HepG2 (cell line): ENCODE data around the gene TIMM44. TPM values are rescaled to one million over a fixed set of nuclear protein-coding genes. Genes with fewer than 3 reads are reported as not detected.

Experiments used
- FOXK2 ChIP-seq: fragments of 450-650 bp; IDR thresholded peaks from 2 replicates; pipeline ENCODE4 v1.6.1; 2016
- IKZF5 ChIP-seq: IDR thresholded peaks from 2 replicates; pipeline ENCODE4 v1.6.1; 2018; ENCODE audit warnings: missing genetic modification reagents, mild to moderate bottlenecking, missing compliant biosample characterization
- KMT2A ChIP-seq: sonication (generic); formaldehyde crosslinking; IDR thresholded peaks from 2 replicates; pipeline ENCODE4 v1.4.0; 2020; ENCODE audit warnings: missing genetic modification reagents
- MAFF ChIP-seq: IDR thresholded peaks from 2 replicates; pipeline ENCODE4 v1.6.1; 2011; ENCODE audit warnings: low read depth, low read length, improper control_type of control experiment
- MAFK ChIP-seq, 2 experiments: IDR thresholded peaks in 1 of 2; conservative IDR thresholded peaks in 1 of 2; 2 replicates each; pipeline ENCODE4 v1.6.1; 2011; ENCODE audit warnings: improper control_type of control experiment in 2 of 2, low read length in 2 of 2
- NR1H2 ChIP-seq: sonication (generic); formaldehyde crosslinking; IDR thresholded peaks from 2 replicates; pipeline ENCODE4 v1.8.1; 2022; ENCODE audit warnings: low read depth, missing genetic modification reagents, borderline replicate concordance
- PAWR ChIP-seq: sonication (generic); formaldehyde crosslinking; IDR thresholded peaks from 2 replicates; pipeline ENCODE4 v1.4.0; 2020; ENCODE audit warnings: missing genetic modification reagents, mild to moderate bottlenecking, borderline replicate concordance
- PITX1 ChIP-seq: sonication (generic); formaldehyde crosslinking; IDR thresholded peaks from 2 replicates; pipeline ENCODE4 v1.5.1; 2020; ENCODE audit warnings: mild to moderate bottlenecking, missing genetic modification reagents
- RBFOX2 ChIP-seq: fragments of 200-400 bp; formaldehyde crosslinking; IDR thresholded peaks from 2 replicates; pipeline ENCODE4 v1.6.1; 2017; ENCODE audit warnings: low read depth, mild to moderate bottlenecking, low read length
- SMARCC2 ChIP-seq: fragments of 450-650 bp; IDR thresholded peaks from 2 replicates; pipeline ENCODE4 v1.6.1; 2017; ENCODE audit warnings: antibody characterized with exemption, mild to moderate bottlenecking
- THAP7 ChIP-seq: sonication (generic); formaldehyde crosslinking; IDR thresholded peaks from 2 replicates; pipeline ENCODE4 v1.8.1; 2023; ENCODE audit warnings: mild to moderate bottlenecking, missing genetic modification reagents
- ZBED4 ChIP-seq: sonication (generic); formaldehyde crosslinking; IDR thresholded peaks from 2 replicates; pipeline ENCODE4 v1.4.0; 2020; ENCODE audit warnings: missing genetic modification reagents, borderline replicate concordance
- ZMYM3 ChIP-seq: sonication (generic); formaldehyde crosslinking; IDR thresholded peaks from 2 replicates; pipeline ENCODE4 v1.5.1; 2020; ENCODE audit warnings: mild to moderate bottlenecking, missing genetic modification reagents
- ZNF263 ChIP-seq: sonication (generic); formaldehyde crosslinking; IDR thresholded peaks from 2 replicates; pipeline ENCODE4 v1.4.0; 2020; ENCODE audit warnings: missing genetic modification reagents
- ZNF484 ChIP-seq: sonication (generic); formaldehyde crosslinking; IDR thresholded peaks from 2 replicates; pipeline ENCODE4 v1.5.1; 2020; ENCODE audit warnings: mild to moderate bottlenecking, low read depth, missing genetic modification reagents, borderline replicate concordance
- ZNF552 ChIP-seq: sonication (generic); formaldehyde crosslinking; IDR thresholded peaks from 2 replicates; pipeline ENCODE4 v1.9.0; 2022; ENCODE audit warnings: missing genetic modification reagents, mild to moderate bottlenecking, borderline replicate concordance
- ZNF570 ChIP-seq: sonication (generic); formaldehyde crosslinking; IDR thresholded peaks from 2 replicates; pipeline ENCODE4 v1.4.0; 2020; ENCODE audit warnings: mild to moderate bottlenecking, missing genetic modification reagents, borderline replicate concordance
- ZNF710 ChIP-seq: sonication (generic); formaldehyde crosslinking; IDR thresholded peaks from 2 replicates; pipeline ENCODE4 v1.5.0; 2020; ENCODE audit warnings: mild to moderate bottlenecking, missing genetic modification reagents, borderline replicate concordance
- ZNF773 ChIP-seq: sonication (generic); formaldehyde crosslinking; IDR thresholded peaks from 2 replicates; pipeline ENCODE4 v1.4.0; 2020; ENCODE audit warnings: missing genetic modification reagents, borderline replicate concordance
- polyA plus RNA-seq, 8 experiments: library from polyadenylated mRNA; depleted of rRNA in 3 of 8; stranded (reverse) in 7 of 8; unstranded in 1 of 8; fragments of >200 nt; fragmentation: Illumina TruSeq in 4 of 8; extraction: Trizol in 4 of 8; gene quantifications; 2 replicates each; pipeline versions ENCODE4 v1.2.1 to v1.2.3, GENCODE V29; 2011 to 2016; ENCODE audit warnings: low read depth in 4 of 8, missing spikeins in 1 of 8, mixed read lengths in 1 of 8; ENCODE audit not compliant: insufficient read depth in 1 of 8
- total RNA-seq, 5 experiments: library from RNA; depleted of rRNA; stranded (reverse); fragments of >200 nt; fragmentation: Illumina TruSeq; extraction: Trizol; gene quantifications; 2 replicates each; pipeline ENCODE4 v1.2.3, GENCODE V29; 2016; ENCODE audit warnings: low read depth in 1 of 5
- TF ChIP-seq, protein P1 (sequence below): sonication (generic); formaldehyde crosslinking; IDR thresholded peaks from 2 replicates; pipeline ENCODE4 v1.5.0; 2020; ENCODE audit warnings: missing genetic modification reagents, mild to moderate bottlenecking, borderline replicate concordance

The TIMM44 gene
- total and polyA plus RNA-seq, 2 of the 13 experiments (the other 11 are each of a cell fraction or from before 2014, with no cell fraction given) = 42.9 to 72.6 TPM

DNA sequence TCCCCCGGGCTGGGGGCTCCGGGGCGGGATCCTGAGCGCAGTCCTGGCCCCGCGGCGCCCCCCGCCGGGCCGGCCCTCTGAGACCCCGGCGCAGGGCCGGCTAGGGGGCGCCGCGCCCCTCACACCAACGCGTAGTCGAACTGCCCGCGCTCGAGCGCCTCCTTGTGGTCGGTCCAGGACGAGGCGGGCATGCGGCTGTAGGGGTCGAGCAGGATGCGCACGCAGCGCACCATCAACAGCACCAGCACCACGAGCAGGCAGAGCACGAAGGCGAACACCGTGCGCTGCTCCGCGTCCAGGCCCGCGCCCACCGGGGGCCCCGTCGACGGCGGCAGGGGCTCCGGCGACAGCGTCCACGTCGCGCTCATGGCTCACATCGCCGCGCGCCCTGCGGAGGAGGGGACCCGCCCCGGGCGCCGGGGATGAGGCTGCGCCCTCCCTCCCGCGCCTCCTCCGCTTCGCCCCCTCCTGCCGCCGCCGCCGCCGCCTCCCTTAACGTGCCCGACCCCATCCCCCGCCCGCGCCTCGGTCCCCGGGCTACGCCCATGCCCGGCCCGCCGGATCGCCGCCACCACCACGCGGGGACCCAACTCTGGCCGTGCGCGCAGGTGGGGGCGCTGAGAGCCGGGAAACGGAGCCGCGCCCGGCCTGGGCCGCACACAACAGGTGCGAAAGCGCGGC is 18.2 kb downstream of the TIMM44 start (continued):
- TF ChIP-seq ZNF484 (CRISPR knock-in tag) (no peak), ZNF263 (0 out of 2 replicates have a peak, but pooled peaks have one; percentile 43), PITX1 (CRISPR knock-in tag) (no peak), FOXK2 (no peak), RBFOX2 (no peak), THAP7 (CRISPR knock-in tag) (no peak), MAFF (no peak), ZNF710 (CRISPR knock-in tag) (no peak), ZMYM3 (CRISPR knock-in tag) (no peak), ZBED4 (CRISPR knock-in tag) (0 out of 2 replicates have a peak, but pooled peaks have one; percentile 33), IKZF5 (CRISPR knock-in tag) (0 out of 2 replicates have a peak, but pooled peaks have one; percentile 27), ZNF570 (CRISPR knock-in tag) (no peak), SMARCC2 (no peak), NR1H2 (CRISPR knock-in tag) (peak; percentile 92; the same call in 1 of the 2 replicates), ZNF552 (CRISPR knock-in tag) (peak; percentile 75; the same call in 1 of the 2 replicates), MAFK (conservative IDR thresholded peaks at IDR 0.05 in 1 of 2, IDR thresholded peaks at IDR 0.05 in 1 of 2; ENCODE audit: low read length in 2 of 2) (no peak), PAWR (CRISPR knock-in tag) (no peak), ZNF773 (no peak), KMT2A (CRISPR knock-in tag) (0 out of 2 replicates have a peak, but pooled peaks have one; percentile 26)
- TF ChIP-seq, protein P1, sequence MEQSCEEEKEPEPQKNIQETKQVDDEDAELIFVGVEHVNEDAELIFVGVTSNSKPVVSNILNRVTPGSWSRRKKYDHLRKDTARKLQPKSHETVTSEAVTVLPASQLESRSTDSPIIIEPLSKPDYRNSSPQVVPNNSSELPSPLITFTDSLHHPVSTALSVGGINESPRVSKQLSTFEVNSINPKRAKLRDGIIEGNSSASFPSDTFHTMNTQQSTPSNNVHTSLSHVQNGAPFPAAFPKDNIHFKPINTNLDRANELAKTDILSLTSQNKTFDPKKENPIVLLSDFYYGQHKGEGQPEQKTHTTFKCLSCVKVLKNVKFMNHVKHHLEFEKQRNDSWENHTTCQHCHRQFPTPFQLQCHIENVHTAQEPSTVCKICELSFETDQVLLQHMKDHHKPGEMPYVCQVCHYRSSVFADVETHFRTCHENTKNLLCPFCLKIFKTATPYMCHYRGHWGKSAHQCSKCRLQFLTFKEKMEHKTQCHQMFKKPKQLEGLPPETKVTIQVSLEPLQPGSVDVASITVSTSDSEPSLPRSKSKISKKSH = no peak; the same call in 1 of the 2 replicates
